NT2/D1 (cell line): ENCODE data around the gene GPR39.

ENCODE experiments used
- DNase-seq: peaks from one replicate; pipeline ENCODE4 v3.0.0-alpha.2; 2011; ENCODE audit warnings: low read depth, low spot score
- H3K27me3 ChIP-seq: 2 replicates; pipeline ENCODE4 v1.6.0; 2011; ENCODE audit warnings: mild to moderate bottlenecking; ENCODE audit not compliant: insufficient read length, insufficient read depth
- H3K36me3 ChIP-seq: 2 replicates; pipeline ENCODE4 v1.6.1; 2011; ENCODE audit warnings: mild to moderate bottlenecking, low read length, mixed read lengths; ENCODE audit not compliant: insufficient read depth, insufficient read length
- H3K4me1 ChIP-seq: 2 replicates; pipeline ENCODE4 v1.5.1; 2011; ENCODE audit not compliant: insufficient read depth, insufficient read length
- H3K4me3 ChIP-seq: 2 replicates; pipeline ENCODE4 v1.5.1; 2011; ENCODE audit warnings: low read depth; ENCODE audit not compliant: insufficient read length
- H3K9ac ChIP-seq: 2 replicates; pipeline ENCODE4 v1.6.0; 2011; ENCODE audit warnings: low read depth; ENCODE audit not compliant: insufficient read length
- H3K9me3 ChIP-seq: 2 replicates; pipeline ENCODE4 v1.5.1; 2011; ENCODE audit warnings: mild to moderate bottlenecking, low read length; ENCODE audit not compliant: insufficient read depth
- SUZ12 ChIP-seq: IDR thresholded peaks from 2 replicates; pipeline ENCODE4 v1.6.1; 2011; ENCODE audit not compliant: insufficient read length, insufficient read depth; ENCODE audit errors: extremely low read depth
- YY1 ChIP-seq: IDR thresholded peaks from 2 replicates; pipeline ENCODE4 v1.6.1; 2011; ENCODE audit not compliant: insufficient read length, insufficient read depth
- ZNF274 ChIP-seq: IDR thresholded peaks from 2 replicates; pipeline ENCODE4 v1.6.1; 2011; ENCODE audit warnings: mild to moderate bottlenecking, low read depth, low read length

Gene GPR39

DNA sequence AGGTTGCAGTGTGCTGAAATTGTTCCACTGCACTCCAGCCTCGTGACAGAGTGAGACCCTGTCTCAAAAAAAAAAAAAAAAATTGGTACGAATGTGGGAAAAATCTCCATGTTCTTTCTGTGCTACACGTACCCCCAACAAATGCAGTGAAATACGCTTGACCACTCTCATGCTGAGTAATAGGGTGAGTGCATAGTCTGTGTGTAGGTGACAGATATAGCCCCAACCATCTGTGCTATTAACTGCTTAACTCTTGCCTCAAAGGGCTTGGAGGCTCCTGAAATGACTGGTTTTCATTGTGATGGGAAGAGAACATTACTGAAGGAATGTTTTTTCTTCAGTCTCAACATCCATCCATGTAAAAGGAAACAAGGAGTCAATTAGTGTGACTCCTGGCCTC, 237.7 kb downstream of the GPR39 start:
- no peaks in the 10 kb centered on the region for H3K9me3 ChIP-seq
- no peak overlapping the region for H3K4me3 ChIP-seq
- peaks cover 43% of the 10 kb centered on the region for H3K36me3 ChIP-seq
- DNase-seq = no peak
- no peak overlapping the region for H3K9ac ChIP-seq
- H3K27me3 ChIP-seq = no peaks in the 10 kb centered on the region
- TF ChIP-seq ZNF274 = no peak
- no peak for TF ChIP-seq YY1
- no peak for TF ChIP-seq SUZ12
- H3K4me1 ChIP-seq = no peaks in the 10 kb centered on the region

GRCh38 chr2:132654968-132655367, 238.4 kb downstream of the GPR39 start:
- Histone ChIP-seq H3K4me1 (no peaks in the 10 kb centered on the region), H3K9me3 (no peaks in the 10 kb centered on the region), H3K36me3 (peaks cover 49% of the 10 kb centered on the region), H3K4me3 (no peak overlapping the region), H3K27me3 (no peaks in the 10 kb centered on the region), H3K9ac (no peak overlapping the region)
- TF ChIP-seq YY1 (no peak), ZNF274 (no peak), SUZ12 (no peak)
- no peak for DNase-seq

DNA sequence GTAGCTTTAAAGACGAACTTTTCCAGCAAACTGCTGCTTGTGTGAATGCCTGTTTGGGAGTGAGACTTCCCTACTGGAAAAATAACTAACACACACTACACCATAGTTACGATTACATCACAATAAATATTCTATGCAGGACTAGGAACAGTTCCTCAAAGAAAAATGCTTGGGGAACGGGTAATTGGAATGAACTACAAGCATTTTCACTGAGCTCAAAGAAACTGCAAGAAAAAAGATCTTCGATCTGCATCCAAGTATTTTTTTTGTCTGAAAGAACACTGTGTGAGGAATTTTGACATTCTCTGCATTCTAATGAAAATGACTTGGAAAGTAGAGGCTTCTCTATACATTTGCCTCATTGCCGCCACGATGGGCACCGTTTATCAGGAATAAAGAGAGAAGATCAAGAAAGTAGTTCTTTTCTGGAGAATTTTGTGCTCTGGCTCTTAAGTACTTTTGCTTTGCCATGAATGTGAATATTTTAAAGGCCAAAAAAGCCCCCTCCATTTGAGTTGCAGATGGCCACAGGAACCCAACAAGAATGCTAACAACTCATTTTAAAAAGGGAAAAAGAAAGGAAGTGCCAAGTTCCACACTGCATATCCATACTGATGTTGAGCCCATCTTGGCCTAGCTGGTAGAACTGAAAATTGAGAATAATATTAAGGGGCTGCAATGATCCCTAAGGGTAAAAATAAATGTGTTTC, 239.8 kb downstream of the GPR39 start:
- Histone ChIP-seq H3K36me3 (peaks cover 64% of the 10 kb centered on the region), H3K9me3 (no peaks in the 10 kb centered on the region), H3K27me3 (no peaks in the 10 kb centered on the region), H3K4me3 (no peak overlapping the region), H3K9ac (no peak overlapping the region), H3K4me1 (no peaks in the 10 kb centered on the region)
- TF ChIP-seq SUZ12 (no peak), YY1 (no peak), ZNF274 (no peak)
- no peak for DNase-seq

- H3K36me3 ChIP-seq = peaks cover 69% of the 10 kb centered on the region
- H3K9ac ChIP-seq = no peak overlapping the region
- no peaks in the 10 kb centered on the region for H3K4me1 ChIP-seq
- H3K9me3 ChIP-seq = no peaks in the 10 kb centered on the region
- no peak for TF ChIP-seq YY1
- TF ChIP-seq SUZ12 = no peak
- no peak for TF ChIP-seq ZNF274
- H3K27me3 ChIP-seq = no peaks in the 10 kb centered on the region
- no peak overlapping the region for H3K4me3 ChIP-seq
- DNase-seq = no peak
Measured at GRCh38 chr2:132659331-132659730, 242.7 kb downstream of the GPR39 start.

GRCh38 chr2:132662732-132663131, 246.1 kb downstream of the GPR39 start:
- Histone ChIP-seq H3K4me3 (no peak overlapping the region), H3K9me3 (no peaks in the 10 kb centered on the region), H3K4me1 (no peaks in the 10 kb centered on the region), H3K9ac (no peak overlapping the region), H3K27me3 (no peaks in the 10 kb centered on the region), H3K36me3 (peaks cover 88% of the 10 kb centered on the region)
- no peak for DNase-seq
- TF ChIP-seq YY1 (no peak), ZNF274 (no peak), SUZ12 (no peak)

DNA sequence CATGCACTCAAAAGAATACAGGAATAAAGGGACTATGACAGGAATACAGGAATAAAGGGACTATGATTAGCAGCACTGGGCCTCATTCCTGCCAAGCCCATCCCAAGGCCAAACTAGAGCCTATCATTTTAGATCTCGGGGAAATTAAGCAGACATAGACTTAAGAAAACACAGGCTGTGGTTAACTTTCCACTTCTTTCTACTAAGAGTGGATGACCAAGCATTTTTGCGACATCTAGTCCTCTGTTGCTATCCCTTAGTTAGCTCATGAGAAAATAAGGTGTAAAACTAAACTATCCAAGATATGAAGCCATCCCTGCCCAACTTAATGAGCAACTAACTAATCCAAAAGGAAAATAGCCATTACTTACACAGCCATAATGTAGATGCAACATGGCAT, 247.5 kb downstream of the GPR39 start:
- Histone ChIP-seq H3K9ac (no peak overlapping the region), H3K9me3 (no peaks in the 10 kb centered on the region), H3K4me3 (no peak overlapping the region), H3K4me1 (no peaks in the 10 kb centered on the region), H3K27me3 (peaks cover 2% of the 10 kb centered on the region), H3K36me3 (peaks cover 83% of the 10 kb centered on the region)
- TF ChIP-seq ZNF274 (no peak), YY1 (no peak)
- DNase-seq = no peak

DNA sequence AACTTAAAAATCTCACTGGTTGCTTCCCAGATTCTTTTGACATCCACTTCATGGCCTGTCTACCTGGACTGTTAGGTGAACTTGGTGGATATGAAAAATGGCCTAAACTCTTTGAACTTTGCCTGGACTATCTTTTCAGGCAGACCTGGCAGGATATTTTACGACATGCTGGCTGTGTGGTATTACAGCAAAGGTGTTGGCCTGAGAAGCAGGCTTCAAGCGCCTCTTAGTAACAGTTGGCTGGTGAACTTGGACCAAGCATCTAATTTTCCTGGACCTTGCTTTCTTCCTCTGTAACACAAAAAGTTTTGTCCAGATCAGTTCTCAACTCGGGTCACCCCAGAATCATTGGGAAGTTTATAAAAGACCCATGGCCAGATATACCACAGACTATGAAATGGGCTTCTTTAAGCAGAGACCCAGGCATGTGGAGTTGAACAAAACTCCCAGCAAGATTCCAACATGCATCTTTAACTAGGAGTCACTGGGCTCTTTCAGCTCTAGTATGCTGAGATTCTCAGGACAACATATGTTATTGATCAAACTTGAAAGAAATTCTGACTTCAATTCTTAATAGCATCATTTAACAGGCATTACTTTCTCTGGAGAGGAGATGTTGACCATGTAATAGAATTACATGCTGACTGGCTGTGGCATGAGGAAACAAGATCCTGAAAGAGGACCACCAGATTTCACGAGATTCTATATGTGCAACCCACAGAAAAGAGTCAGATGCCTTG, 249.0 kb downstream of the GPR39 start:
- H3K9ac ChIP-seq = no peak overlapping the region
- H3K9me3 ChIP-seq = no peaks in the 10 kb centered on the region
- H3K27me3 ChIP-seq = peaks cover 7% of the 10 kb centered on the region
- H3K4me1 ChIP-seq = no peaks in the 10 kb centered on the region
- no peak overlapping the region for H3K4me3 ChIP-seq
- peaks cover 68% of the 10 kb centered on the region for H3K36me3 ChIP-seq
- no peak for DNase-seq
- TF ChIP-seq SUZ12 (no peak), YY1 (no peak), ZNF274 (no peak)
